HG02763 (cell line): ENCODE data around the gene HMGCLL1.

Experiments
- ATAC-seq: cut with Tn5 transposase; IDR thresholded peaks from one replicate; pipeline ENCODE4 v1.9.1; 2021; ENCODE audit warnings: mild to moderate bottlenecking, moderate library complexity; ENCODE audit not compliant: unreplicated experiment

HMGCLL1 gene

GRCh38 chr6:55578537-55579363, at the start of gene HMGCLL1:
TSS of gene HMGCLL1 (minus strand) at chr6:55579192. CDS start at chr6:55579055, 137 bp downstream.
- no peak for ATAC-seq

GRCh38 chr6:55621993-55622392, 43.0 kb upstream of the HMGCLL1 start:
- no peak for ATAC-seq

- no peak for ATAC-seq
These were observed 42.3 kb upstream of the HMGCLL1 start for GRCh38 chr6:55621244-55621643.

GRCh38 chr6:55617272-55617671, 38.3 kb upstream of the HMGCLL1 start:
- ATAC-seq, result no peak

GRCh38 chr6:55604021-55604420, 25.0 kb upstream of the HMGCLL1 start:
- no peak for ATAC-seq

GRCh38 chr6:55601120-55601519, 22.1 kb upstream of the HMGCLL1 start:
- no peak for ATAC-seq

- no peak for ATAC-seq
These were observed 15.4 kb upstream of the HMGCLL1 start for GRCh38 chr6:55594442-55594841.

GRCh38 chr6:55584654-55585354, 5.8 kb upstream of the HMGCLL1 start:
- ATAC-seq, result no peak

- no peak for ATAC-seq
These were observed 2.2 kb downstream of the HMGCLL1 start for GRCh38 chr6:55576811-55577210.

- ATAC-seq, result no peak
These were observed 4.4 kb downstream of the HMGCLL1 start for GRCh38 chr6:55574556-55574955.

GRCh38 chr6:55569638-55570037, 9.4 kb downstream of the HMGCLL1 start:
- ATAC-seq, result no peak

- no peak for ATAC-seq
These were observed 10.1 kb downstream of the HMGCLL1 start for GRCh38 chr6:55568808-55569439.

GRCh38 chr6:55567558-55567957, 11.4 kb downstream of the HMGCLL1 start:
- no peak for ATAC-seq

- no peak for ATAC-seq
These were observed 12.8 kb downstream of the HMGCLL1 start for GRCh38 chr6:55566036-55566710.

- ATAC-seq, result no peak
These were observed 16.7 kb downstream of the HMGCLL1 start for GRCh38 chr6:55562318-55562717.

- ATAC-seq, result no peak
These were observed 18.6 kb downstream of the HMGCLL1 start for GRCh38 chr6:55560290-55560885.

- no peak for ATAC-seq
These were observed 21.8 kb downstream of the HMGCLL1 start for GRCh38 chr6:55557146-55557545.

GRCh38 chr6:55545791-55546190, 33.2 kb downstream of the HMGCLL1 start:
- no peak for ATAC-seq

- no peak for ATAC-seq
These were observed 35.2 kb downstream of the HMGCLL1 start for GRCh38 chr6:55543633-55544309.

GRCh38 chr6:55541024-55541423, 38.0 kb downstream of the HMGCLL1 start:
- no peak for ATAC-seq
